Tongue (tissue), 2 donors: ENCODE results near the gene CDKN1C. TPM values are rescaled to one million over a fixed set of nuclear protein-coding genes. Genes with fewer than 3 reads are reported as not detected.
A peak's percentile ranks its signal among the peaks of the same experiment; 100 is the strongest.

ENCODE experiments used
- DNase-seq: peaks from one replicate; pipeline ENCODE4 v3.0.0-alpha.2; 2015
- total RNA-seq: library from RNA; depleted of rRNA; stranded (reverse); fragments of >200 nt; gene quantifications from one replicate; pipeline ENCODE4 v1.2.3, GENCODE V29; 2014

Gene CDKN1C
- total RNA-seq, 1 donor from 2014 or later = 311 TPM

DNA sequence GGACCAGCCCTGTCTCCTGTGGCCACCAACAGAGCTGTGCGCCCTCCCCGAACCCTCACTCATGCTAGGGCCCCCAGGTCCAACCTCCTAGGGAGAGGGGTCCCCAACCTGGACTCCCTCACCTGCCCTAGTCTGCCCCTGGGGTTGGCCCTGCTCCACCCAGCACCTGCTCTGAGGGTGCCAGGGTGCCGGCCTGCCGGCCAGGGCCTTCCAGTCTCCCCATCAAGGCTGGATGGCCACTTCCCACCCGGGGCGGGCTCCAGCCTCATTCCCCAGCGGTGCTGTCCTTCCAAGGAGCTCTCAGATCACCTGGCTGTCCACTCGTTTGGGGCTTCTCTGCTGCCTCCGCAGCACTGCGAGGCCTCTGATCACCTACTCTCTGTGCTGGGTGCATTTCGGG is 39.1 kb downstream of the CDKN1C start:
- no peak for DNase-seq

DNA sequence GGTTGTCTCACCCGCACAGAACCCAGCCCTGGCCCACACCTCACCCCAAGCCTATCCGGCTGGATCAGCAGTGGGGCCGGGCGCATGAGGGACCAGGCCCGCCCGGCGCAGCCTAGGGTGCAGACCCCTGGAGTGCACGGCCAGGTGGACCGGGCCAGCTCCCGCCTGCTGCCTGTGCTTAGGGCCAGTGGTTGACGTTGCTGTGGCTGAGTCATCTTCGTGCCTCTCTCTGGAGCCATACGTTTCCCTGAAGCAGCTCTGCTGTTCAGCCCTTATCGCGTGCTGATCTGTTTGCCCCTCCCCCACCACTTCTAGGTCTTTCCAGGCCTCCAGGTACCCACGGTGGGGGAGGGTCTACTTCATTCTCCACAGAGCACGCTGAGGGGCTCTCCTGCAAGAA is 39.5 kb downstream of the CDKN1C start:
- no peak for DNase-seq

DNA sequence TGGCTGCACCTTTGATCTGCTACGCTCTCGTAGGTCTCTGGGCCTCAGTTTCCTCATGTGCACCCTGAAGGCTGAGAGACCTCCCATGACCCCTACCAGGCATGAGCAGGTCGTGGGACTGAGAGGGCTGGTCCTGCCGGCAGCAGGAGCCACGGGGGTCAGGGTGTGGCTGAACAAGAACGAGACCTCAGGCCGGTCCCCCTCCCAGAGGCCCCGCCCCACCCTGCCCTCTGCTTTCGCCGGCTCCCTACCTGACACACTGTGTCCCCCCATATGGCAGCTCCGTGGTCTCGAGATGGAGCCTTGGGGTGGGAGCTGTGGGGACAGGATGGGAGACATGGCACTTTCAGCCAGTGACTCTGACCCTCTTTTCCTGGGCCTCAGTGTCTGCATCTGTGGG is 40.6 kb downstream of the CDKN1C start:
- no peak for DNase-seq

DNA sequence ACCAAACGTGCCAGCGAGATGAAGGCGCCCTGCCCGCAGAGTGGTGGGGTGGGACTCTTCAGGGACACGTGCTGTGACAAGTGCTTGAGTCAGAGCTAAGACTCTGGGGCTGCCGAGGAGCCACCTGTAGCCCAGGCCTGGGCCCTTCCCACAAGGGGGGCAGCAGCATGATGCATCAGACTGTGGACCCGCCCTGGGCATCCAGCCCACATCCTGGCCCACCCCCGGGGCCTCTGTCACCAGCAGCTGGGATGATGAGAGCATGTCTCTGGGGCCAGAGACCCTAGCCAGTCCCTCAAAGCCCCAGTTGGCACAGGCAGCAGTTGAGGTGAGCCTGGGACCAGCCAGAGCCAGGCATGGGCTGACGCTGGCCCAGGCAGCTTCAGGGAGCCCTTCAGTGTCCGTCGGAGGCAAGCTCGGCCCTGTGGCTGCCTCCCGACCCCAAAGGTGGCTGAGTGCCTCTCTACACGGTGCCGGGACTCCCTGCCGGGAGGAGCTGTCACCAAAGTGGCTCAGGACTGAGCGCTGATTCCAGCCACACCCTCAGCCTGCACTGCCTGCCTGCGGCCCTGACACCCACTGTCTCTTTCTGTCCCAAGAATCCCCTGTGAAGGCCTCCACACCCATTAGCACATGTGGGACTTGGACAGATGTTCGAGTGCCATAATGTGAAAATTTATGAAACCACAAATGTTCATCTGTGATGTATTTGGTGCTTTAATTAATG is 41.3 kb downstream of the CDKN1C start:
- DNase-seq = no peak

DNA sequence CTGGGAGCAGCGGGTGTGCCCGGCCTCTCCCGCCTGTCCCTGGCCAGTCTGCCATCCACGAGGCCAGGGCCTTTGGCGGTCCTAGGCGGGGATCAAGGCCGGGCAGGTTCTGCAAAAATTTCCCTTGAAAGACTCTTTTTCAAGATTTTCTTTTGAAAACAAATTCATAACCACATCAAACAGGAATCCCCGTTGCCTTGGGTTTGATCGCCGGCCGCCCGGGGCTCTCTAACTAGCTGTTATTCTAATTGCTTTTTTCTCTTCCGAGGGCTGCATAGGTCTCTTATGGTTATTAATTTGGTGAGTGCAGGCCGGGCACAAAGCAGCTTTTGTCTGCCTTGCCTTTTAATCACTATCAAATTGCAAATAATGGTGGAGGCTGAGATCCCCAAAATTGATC is 42.0 kb downstream of the CDKN1C start:
- DNase-seq = no peak

DNA sequence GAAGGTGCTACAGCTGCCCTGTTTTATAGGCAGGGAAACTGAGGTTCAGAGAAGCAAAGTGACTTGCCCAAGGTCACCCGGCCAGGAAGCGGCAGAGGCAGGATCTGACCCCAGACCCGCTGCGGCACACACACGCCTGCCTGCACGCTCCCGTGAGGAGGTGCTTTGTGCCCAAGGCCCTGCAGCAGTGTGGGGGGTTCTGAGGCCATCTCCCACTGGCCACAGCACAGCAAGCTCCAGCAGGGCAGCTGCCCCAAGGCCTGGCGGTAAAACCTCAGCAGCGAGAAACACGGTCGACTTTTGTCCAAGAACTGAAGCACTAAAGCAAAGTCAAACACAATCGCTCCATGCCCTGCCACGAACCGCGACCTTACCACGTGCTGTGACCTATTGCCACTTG is 42.7 kb downstream of the CDKN1C start:
- DNase-seq = no peak

DNA sequence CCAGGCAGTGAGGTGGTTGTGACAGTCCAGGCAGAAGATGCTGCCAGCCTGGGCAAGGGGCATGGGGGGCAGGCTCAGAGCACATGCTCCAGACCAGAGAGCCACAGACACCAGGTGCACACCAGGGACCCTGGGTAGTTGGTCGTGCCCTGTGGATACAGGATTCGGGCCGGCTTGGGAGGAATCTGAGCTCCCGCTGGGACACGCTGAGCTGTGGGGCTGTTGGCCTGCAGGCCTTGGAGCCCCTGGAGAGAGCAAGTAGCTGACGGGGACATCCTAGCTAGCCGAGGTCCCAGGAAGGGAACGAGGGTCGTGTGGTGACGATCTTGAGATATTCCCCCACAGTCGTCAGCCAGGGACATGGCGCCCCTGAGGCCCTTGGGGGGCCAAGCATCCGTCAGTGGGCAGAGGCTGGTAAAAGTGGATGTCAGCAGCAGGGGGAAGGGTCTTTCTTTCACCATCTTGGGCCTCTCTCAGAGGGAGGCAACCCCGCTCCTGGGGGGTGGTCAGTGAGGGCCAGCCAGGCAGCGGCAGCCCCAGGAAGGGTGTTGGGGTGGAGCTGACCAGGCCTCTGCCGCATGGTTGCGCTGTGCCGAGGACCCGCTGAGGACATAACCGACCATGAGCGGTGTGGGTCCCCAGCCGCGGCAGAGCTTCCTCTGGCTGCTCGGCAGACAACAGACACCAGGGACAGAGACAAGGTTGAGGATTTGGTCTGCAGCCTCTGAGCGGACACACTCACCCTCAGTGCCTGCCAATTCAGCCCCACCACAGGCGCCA is 44.0 kb downstream of the CDKN1C start:
- DNase-seq = no peak

DNA sequence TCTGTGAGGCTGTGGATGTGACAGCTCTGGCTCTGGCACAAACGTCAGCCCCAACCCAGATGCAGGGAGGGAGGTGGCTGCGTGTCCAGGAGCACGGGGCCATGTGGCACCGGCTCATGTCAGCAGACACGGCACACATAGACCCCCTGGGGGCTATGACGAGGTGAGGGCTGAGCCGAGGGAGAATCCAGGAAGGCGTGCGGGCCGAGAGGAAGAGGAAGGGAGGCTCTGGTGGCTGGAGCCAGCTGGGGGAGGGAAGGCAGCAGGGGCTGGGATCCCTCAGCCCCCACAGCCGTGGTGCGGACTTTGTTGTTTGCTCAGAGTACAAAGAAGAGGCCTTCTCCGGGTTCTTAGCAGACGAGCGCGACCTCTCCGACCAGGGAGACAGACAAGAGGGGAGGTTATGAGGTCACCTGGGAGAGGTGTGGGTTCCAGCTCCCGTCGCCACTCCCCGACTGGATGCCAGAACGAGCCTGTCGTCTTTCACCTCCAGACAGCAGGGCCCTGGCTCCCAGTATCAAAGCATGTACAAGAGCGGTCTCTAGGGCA is 46.1 kb downstream of the CDKN1C start:
- DNase-seq = no peak

DNA sequence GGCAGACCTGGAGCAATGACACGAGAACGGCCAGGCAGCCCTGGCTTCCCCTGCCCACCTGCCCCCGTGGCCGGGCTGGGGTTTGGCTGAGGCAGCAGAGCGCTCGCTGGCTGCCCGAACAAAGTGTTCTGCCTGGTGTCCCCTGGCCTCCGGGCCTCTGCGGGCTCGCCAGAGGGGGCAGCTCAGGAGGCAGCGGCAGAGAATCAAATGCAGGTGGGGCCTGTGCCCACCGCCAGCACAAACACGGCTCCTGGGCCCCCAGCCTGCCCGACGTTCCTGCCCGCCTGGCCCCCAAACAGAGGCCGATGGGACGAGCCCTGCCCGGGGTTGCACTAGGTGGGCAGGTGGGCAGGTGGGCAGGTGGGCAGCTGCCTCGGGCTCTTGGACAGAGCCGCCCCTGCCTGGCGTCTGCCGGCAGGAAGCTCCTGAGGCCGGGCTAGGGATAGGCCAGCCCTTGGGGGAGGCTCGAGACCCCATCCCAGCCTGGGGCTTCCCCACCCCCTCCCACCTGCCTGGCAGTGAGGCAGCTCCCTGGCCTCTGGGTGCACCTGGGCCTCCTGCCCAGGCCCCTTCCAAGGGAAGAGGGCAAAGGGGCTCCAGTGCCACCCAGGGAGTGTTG is 46.8 kb downstream of the CDKN1C start:
- DNase-seq = no peak

DNA sequence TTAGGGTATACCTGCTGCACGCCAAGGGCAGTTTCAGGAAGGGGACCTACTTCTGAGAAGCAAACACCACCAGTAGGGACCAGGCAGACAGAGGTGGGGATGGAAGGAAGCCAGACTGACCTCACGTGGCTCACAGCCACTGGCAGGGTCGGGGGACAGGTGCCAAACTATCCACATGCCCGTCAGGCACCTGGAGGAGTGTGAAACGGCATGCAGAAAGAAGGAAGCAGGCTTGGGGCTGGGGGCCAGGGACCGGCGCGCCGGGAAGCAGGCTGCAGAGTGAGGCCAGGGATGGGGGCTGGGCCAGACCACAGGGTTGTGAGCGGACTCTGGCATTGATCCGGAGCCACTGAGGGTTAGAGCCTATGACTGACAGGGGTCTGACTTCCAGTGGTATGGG is 47.5 kb downstream of the CDKN1C start:
- DNase-seq = no peak

DNA sequence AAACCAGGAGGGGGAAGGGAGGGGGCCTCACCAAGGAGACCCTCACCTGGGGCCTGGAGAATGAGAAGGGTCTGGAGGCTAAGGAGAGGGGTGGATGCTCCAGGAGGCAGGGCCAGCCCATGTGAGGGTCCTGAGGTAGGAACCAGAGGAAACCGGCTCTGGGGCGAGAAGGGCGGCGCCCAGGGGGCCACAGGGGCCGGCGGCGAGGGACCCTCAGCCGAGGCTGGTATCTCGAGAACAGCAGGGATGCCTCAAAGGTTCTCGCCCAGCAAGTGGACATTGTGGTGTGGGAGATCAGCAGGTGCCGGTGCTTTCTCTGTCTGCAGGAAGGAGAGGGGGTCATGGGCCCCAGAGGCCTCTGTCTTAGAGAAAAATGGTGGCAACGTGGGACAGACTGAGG is 47.9 kb downstream of the CDKN1C start:
- DNase-seq = no peak

DNA sequence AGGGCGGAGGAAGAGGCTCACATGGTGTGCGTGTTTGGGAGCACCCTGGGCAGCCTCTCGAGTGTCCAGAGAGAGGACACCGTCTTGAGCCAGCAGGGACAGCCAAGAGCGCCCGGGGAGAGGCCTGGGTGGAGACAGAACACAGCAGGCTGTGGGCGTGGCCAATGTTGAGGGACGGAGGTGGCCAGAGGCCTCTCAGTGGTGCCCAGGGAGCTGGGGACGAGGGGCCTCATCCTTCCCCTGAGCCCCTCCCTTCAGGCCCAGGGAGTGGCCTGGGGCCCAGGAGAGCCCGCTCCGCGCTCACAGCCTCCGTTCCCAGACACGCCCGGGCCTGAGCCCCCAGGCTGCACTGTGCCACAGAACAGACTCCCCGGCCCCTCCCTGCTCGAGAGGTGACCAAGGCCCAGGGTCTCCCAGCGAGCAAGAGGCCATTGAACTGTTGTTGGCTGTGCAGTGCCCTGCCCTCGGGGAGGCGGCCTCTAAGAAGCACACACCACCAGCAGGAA is 48.4 kb downstream of the CDKN1C start:
- peak; percentile 87 for DNase-seq

DNA sequence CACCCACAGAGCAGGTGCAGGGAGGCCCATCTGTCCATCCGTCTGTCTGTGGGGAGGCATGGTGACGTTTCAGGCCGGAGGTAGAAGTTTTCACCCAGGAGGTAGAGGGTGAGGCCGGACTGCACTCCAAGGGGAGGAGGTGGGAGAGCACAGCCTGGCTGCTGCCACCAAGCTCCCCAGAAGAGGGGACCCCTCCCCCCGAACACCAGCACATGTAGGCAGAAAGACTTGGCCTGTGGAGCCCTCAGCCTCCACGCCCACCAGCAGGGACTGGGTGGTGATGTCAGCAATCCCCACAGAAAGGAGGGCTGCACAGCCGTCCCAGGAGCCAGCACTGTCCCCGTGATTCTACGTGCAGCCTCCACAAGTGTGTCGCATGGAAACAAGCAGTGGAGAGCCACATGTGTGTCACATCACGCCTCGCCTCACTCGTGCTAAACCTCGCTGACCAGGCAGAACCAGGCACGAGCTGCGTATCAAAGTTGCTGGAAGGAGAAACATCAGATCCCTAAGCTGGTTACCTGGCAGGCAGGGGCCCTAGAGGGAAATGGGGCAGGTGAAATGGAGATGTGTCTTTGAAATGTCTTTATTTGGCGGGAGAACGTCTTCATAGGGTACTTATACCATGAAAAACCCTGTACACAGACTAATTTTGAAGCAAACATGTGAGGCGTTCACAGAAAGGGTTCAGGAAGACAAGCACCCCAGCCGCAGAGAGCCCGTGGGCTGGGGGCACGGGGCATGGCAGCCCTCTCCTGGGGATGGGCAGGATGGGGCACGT is 49.1 kb downstream of the CDKN1C start:
- no peak for DNase-seq

DNA sequence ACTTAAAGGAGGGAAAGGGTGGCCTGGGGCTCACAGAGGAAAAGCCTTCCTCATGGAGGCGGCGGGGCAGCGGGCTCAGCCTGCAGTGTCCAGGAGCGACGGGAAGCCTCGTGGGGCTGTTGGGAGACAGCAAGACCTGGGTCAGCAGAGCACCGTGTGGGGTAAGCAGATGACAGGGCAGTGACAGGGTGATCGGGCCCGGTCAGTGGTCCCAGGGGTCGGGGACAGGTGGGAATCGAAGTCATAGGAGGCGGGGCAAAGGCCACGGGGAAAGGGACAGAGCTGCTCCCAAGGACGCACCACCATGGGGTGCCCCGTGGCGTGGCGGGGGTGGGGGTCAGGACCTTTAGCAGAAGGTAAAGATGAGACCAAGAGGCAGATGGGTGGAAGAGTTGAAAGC is 49.8 kb downstream of the CDKN1C start:
- no peak for DNase-seq

DNA sequence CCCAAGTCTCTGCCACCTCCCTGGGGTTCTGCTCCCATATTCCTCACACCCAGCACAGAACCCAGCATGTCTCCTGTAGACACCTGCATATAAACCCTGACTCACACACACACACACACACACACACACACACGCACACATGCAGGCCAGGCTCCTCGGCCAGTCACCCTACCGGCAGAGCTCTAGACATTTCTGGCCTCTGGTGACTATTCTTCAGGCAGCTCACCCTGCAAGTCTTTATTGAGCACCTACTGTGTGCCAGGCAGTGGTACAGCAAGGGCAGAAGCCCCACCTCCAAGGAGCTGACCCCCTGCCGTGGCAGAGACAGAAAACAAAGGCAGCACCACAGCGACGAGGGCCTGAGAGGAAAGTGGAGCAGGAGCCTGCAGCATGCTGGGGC is 50.3 kb downstream of the CDKN1C start:
- no peak for DNase-seq

DNA sequence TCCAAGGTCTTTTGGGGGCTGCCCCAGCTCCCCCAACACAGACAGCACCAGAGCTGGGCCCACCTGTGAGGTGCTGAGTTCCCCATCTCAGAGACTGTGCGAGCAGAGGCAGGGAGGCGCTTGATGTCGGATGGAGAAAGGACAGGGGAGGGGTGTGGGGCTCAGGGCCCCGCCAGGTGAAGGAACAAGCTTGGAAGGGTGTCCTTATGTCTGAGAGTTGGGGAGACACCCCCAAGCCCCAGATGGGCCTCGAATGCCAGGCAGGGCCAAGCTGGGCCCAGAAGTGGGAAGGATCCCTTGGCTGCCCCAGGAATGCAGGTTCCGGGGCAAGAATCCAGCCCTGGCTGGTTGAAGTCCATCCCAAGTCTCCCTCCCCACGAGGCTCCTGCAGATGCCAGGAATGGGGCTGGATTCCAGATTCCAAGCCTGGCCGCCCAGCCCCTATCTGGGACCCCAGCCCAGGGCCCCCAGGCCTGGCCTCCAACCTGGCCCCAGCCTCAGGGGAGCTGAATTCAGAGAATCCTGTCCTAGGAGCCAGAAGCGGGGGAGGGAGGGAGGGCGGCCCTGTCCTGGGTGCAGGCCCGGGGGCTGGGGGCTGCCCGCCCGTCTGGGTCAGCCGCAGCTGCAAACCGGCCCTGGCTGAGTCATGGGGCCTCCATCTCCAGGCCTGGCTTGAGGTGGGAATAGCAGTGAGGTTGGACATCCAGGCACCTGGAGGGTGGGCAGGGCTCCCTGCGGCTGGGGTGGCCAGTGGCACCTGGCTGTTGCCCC is 50.9 kb downstream of the CDKN1C start:
- DNase-seq = no peak

DNA sequence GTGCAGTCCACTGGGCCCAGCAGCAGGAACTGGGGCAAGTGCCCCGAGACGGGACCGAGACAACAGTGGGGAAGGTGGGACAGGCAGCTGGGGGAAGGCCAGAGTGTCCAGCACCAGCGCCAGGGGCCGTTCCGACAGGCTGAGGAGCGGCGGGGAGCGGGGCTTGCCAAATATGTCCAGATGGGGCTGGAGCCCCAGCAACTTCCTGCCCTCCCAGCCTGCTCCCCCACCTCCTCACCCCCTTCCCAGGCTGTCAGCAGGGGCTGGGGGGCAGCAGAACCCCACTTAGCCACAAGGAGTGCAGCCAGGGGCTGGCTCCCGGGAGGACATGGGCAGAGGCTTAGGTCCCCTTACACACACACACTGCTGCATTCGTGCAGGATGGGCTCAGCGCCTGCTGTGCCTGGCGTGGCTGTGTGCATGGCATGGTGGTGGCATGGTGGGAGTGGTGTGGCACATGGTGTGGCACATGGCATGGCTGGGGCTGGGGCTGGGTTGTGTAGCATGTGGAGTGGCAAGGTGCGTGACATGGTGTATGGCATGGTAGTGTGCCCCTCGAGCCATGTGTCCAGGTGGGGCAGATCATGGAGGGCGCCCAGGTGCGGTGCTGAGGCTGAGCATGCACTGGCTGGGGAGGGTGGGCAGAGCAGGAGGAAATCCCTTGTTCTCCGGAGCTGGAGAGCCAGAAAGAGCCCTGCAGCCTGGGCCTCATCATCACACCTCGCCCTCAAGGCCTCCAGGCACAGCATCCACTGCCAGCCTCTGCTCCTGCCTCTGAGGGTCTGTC is 51.7 kb downstream of the CDKN1C start:
- no peak for DNase-seq
